Mesendoderm (in vitro differentiated cells): ENCODE measurements around the gene KREMEN2.

Experiments used
- DNase-seq: peaks from one replicate; pipeline ENCODE4 v3.0.0; 2013
- H2AK5ac ChIP-seq: 2 replicates; pipeline ENCODE4 v1.6.1; 2013; ENCODE audit warnings: low read length, inconsistent platforms
- H2BK120ac ChIP-seq: 2 replicates; pipeline ENCODE4 v1.6.1; 2013; ENCODE audit warnings: low read depth, mild to moderate bottlenecking, low read length, moderate library complexity, mixed read lengths
- H2BK15ac ChIP-seq: replicated peaks from 2 replicates; pipeline ENCODE4 v1.6.1; 2013; ENCODE audit warnings: low read depth, mild to moderate bottlenecking, moderate library complexity
- H2BK5ac ChIP-seq: 2 replicates; pipeline ENCODE4 v1.6.1; 2013; ENCODE audit warnings: low read length, inconsistent platforms
- H3K18ac ChIP-seq: 2 replicates; pipeline ENCODE4 v1.6.1; 2013; ENCODE audit warnings: mild to moderate bottlenecking, low read length, mixed read lengths
- H3K23ac ChIP-seq: one replicate; pipeline ENCODE4 v1.6.1; 2013; ENCODE audit warnings: low read length
- H3K27ac ChIP-seq: 2 replicates; pipeline ENCODE4 v1.5.1; 2013; ENCODE audit warnings: low read depth, mild to moderate bottlenecking, inconsistent platforms, low read length, moderate library complexity
- H3K27me3 ChIP-seq: 2 replicates; pipeline ENCODE4 v1.6.1; 2013; ENCODE audit warnings: low read length, control low read depth, mild to moderate bottlenecking, inconsistent platforms; ENCODE audit not compliant: insufficient read depth, poor library complexity
- H3K36me3 ChIP-seq: 2 replicates; pipeline ENCODE4 v1.6.1; 2013; ENCODE audit warnings: low read length, inconsistent platforms; ENCODE audit not compliant: control insufficient read depth, insufficient read depth
- H3K4ac ChIP-seq: one replicate; pipeline ENCODE4 v1.6.1; 2013; ENCODE audit warnings: low read depth, mild to moderate bottlenecking, low read length, moderate library complexity
- H3K4me1 ChIP-seq: 2 replicates; pipeline ENCODE4 v1.6.1; 2013; ENCODE audit warnings: low read depth, low read length, inconsistent platforms; ENCODE audit not compliant: control insufficient read depth
- H3K4me2 ChIP-seq: 2 replicates; pipeline ENCODE4 v1.6.1; 2013; ENCODE audit warnings: low read length
- H3K4me3 ChIP-seq: 2 replicates; pipeline ENCODE4 v1.5.1; 2013; ENCODE audit warnings: mild to moderate bottlenecking, low read length
- H3K56ac ChIP-seq: one replicate; pipeline ENCODE4 v1.6.1; 2013; ENCODE audit warnings: low read length
- H3K79me1 ChIP-seq: 2 replicates; pipeline ENCODE4 v1.6.1; 2013; ENCODE audit warnings: low read length, inconsistent platforms
- H3K79me2 ChIP-seq: 2 replicates; pipeline ENCODE4 v1.6.1; 2013; ENCODE audit warnings: mild to moderate bottlenecking, low read length; ENCODE audit not compliant: control insufficient read depth, insufficient read depth
- H3K9ac ChIP-seq: 2 replicates; pipeline ENCODE4 v1.6.1; 2013; ENCODE audit warnings: low read length, inconsistent platforms
- H4K5ac ChIP-seq: one replicate; pipeline ENCODE4 v1.6.1; 2013; ENCODE audit warnings: low read length
- H4K8ac ChIP-seq: one replicate; pipeline ENCODE4 v1.6.1; 2013; ENCODE audit warnings: low read depth, mild to moderate bottlenecking, control low read depth, low read length, moderate library complexity
- WGBS: extraction: QIAGEN DNeasy Blood & Tissue Kit; methylation state at CpG from one replicate; pipeline ENCODE4 v1.1.7; 2013; ENCODE audit warnings: low lambda C conversion rate, missing lambda C conversion rate; ENCODE audit not compliant: insufficient coverage; ENCODE audit errors: extremely low coverage; 5-methylcytosine and 5-hydroxymethylcytosine counted together

The KREMEN2 gene

DNA sequence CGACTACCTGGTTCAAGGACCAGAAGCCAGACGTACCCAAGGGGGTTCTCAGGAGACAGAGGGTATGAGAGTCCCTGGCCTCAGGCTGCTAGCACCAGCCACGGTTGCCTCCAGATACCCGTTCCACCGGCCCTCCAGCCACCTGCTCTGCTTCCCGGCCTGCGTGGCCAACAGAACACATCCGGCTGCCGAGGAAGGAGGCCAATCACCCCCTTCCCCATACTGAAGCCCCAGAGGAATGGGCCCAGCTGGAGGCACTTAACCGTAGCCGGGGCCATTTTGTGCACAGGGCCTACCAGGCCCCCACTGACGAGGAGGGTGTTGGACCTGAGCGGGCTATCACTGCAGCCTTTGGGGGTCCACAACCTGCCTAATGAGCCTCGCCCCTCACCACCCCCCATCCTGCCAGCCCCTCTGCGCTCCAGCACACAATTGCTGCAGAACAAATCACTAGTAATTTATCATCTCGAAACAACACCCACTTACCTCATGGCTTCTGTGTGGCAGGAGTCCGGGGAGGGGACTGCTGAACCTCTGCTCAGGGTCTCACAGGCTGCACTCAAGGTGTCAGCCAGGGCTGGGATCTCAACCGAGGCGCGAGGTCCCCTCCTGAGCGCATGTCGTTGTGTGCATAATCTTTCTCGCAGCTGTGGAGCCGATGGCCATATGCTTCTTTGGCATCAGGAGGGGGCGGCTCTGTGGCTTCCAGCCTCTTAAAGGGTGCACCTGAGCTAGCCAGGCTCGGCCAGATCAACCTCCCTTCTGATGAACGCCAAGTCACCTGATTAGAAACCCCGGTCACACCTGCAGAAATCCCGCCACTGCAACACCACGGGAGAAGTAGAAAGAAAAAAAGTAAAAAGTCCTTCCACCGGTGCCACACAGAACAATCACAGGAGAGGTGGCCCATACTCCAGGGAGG, 10.1 kb upstream of the KREMEN2 start:
- H2AK5ac ChIP-seq = no peak overlapping the region
- H3K23ac ChIP-seq = no peak overlapping the region
- no CpG with 5 or more reads among the region's 31 CpGs for WGBS
- no peak overlapping the region for H3K56ac ChIP-seq
- H4K8ac ChIP-seq = no peak overlapping the region
- H3K4me1 ChIP-seq = peaks cover 8% of the 10 kb centered on the region
- no peak overlapping the region for H2BK5ac ChIP-seq
- H4K5ac ChIP-seq = no peak overlapping the region
- no peak overlapping the region for H2BK15ac ChIP-seq
- H3K4ac ChIP-seq = no peak overlapping the region
- no peak overlapping the region for H3K4me3 ChIP-seq
- DNase-seq = peak; percentile 42
- no peaks in the 10 kb centered on the region for H3K27me3 ChIP-seq
- no peaks in the 10 kb centered on the region for H3K79me2 ChIP-seq
- no peaks in the 10 kb centered on the region for H3K79me1 ChIP-seq
- H3K36me3 ChIP-seq = no peaks in the 10 kb centered on the region
- H3K9ac ChIP-seq = no peak overlapping the region
- no peak overlapping the region for H3K18ac ChIP-seq
- no peak overlapping the region for H3K27ac ChIP-seq
- H3K4me2 ChIP-seq = no peak overlapping the region
- no peak overlapping the region for H2BK120ac ChIP-seq

DNA sequence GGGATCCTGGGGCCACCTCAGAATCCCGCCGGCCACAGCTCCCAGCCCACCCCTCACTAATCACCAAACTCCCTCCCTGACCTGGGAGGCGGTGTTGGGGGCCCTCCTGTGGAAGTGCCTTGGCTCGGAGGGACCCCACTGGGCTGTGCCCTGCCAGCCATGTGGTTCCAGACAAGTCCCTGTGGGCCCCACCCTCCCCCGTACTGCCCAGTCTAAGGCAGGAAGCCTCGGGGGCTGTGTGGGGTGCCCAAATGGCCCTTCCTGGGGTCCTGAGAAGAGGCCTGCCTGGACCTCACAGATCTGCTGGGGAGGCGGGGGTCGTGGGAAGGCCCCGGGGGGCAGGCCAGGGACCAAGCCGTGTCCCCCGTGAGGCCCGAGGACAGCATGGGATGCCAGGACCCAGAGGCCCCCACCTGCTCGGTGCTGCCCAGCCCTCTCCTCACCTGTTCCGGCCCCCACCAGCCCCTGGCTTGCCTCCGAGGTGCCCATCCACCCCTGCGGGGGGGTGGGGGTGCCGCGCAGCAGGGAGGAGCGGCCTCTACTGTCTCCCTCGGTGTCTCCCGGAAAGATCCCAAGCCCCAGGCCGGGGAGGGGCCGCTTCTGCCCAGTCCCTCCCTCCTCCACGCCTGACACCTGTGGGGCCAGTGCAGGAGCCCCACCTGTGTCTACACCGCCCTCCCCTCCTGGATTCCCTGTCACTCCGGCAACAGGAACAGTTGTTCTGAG, 9.3 kb upstream of the KREMEN2 start:
- H3K36me3 ChIP-seq = no peaks in the 10 kb centered on the region
- no peak overlapping the region for H3K23ac ChIP-seq
- DNase-seq = no peak

DNA sequence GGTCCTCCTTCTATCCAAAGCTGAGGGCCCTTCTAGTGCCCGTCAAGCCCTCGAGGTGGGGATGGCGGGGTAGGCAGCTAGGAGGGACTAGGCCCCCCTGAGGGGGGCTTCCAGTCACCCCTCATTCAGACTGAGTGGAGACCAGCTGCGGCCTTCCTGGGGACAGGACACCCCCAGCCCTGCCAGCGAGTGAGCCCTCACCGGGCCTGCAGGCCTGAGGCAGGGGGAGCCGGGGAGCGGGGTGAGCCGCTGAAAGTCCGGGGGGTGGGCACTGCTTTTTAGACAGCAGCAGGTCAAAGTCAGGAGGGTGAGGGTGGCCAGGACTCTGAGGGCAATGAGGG, 8.7 kb upstream of the KREMEN2 start:
- H3K56ac ChIP-seq = no peak overlapping the region
- no peak overlapping the region for H2BK15ac ChIP-seq
- H2AK5ac ChIP-seq = no peak overlapping the region
- H3K4ac ChIP-seq = no peak overlapping the region
- H3K36me3 ChIP-seq = no peaks in the 10 kb centered on the region
- no peak overlapping the region for H2BK5ac ChIP-seq
- H3K79me1 ChIP-seq = no peaks in the 10 kb centered on the region
- H3K4me2 ChIP-seq = no peak overlapping the region
- DNase-seq = no peak
- H3K27ac ChIP-seq = no peak overlapping the region
- H3K23ac ChIP-seq = no peak overlapping the region
- no peak overlapping the region for H3K18ac ChIP-seq
- peaks cover 8% of the 10 kb centered on the region for H3K4me1 ChIP-seq
- no peak overlapping the region for H3K4me3 ChIP-seq
- no peak overlapping the region for H3K9ac ChIP-seq
- no peak overlapping the region for H2BK120ac ChIP-seq
- no peak overlapping the region for H4K5ac ChIP-seq
- no peaks in the 10 kb centered on the region for H3K79me2 ChIP-seq
- H4K8ac ChIP-seq = no peak overlapping the region
- H3K27me3 ChIP-seq = no peaks in the 10 kb centered on the region
- WGBS = no CpG with 5 or more reads among the region's 10 CpGs

More for the DNA sequence above, 9.3 kb upstream of the KREMEN2 start:
- no peak overlapping the region for H4K5ac ChIP-seq
- no peak overlapping the region for H3K4me2 ChIP-seq
- no peak overlapping the region for H3K18ac ChIP-seq
- H3K4me1 ChIP-seq = peaks cover 8% of the 10 kb centered on the region
- H3K27me3 ChIP-seq = no peaks in the 10 kb centered on the region
- H3K4me3 ChIP-seq = no peak overlapping the region
- no CpG with 5 or more reads among the region's 26 CpGs for WGBS
- no peak overlapping the region for H3K27ac ChIP-seq
- H3K79me1 ChIP-seq = no peaks in the 10 kb centered on the region
- no peak overlapping the region for H4K8ac ChIP-seq
- H2BK5ac ChIP-seq = no peak overlapping the region
- no peak overlapping the region for H2AK5ac ChIP-seq
- H3K9ac ChIP-seq = no peak overlapping the region
- H3K79me2 ChIP-seq = no peaks in the 10 kb centered on the region
- no peak overlapping the region for H3K56ac ChIP-seq
- H3K4ac ChIP-seq = no peak overlapping the region
- H2BK120ac ChIP-seq = no peak overlapping the region
- no peak overlapping the region for H2BK15ac ChIP-seq

DNA sequence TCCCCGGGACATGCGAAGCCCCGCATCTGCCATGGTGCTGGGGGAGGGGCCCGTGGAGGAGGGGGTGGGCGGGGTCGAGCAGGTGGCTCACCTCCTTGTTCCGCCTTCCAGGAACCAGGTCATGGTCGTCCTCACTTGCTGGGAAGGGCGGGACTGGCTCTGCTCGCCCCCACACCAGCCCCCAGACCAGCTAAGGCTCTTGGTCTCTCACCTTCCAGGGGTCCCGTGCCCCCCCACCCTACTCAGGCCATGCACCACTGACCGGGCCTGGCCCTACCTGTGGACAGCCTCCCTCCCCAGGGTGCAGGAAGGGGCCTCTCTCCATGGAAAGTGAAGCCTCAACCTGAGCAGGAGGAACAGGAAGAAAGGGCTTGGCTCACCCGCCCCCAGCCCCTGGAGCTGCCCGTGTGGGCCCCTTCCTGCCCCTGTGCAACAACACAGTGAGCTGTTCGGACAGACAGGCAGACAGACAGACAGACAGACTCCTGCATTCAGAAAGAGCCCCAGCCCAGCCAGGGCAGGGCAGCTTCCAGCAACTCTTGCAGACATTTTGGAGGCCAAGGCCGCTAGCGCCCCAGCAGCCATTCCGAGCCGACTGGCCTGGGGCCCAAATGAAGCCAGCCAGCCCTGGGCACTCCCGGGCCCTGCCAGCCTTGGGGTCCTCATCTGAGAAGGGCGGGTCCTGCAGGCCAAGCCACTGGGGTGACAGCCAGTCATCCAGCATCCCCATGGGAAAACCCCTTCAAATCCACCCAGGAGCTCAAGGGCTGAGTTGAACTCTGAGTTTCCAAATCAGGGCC, 8.1 kb upstream of the KREMEN2 start:
- Histone ChIP-seq H2BK120ac (no peak overlapping the region), H3K4me1 (peaks cover 8% of the 10 kb centered on the region), H3K27ac (no peak overlapping the region), H3K27me3 (no peaks in the 10 kb centered on the region), H2AK5ac (no peak overlapping the region), H3K23ac (no peak overlapping the region), H3K4me2 (no peak overlapping the region), H3K79me1 (no peaks in the 10 kb centered on the region), H3K56ac (peak overlapping the region; percentile 58), H4K5ac (no peak overlapping the region), H3K4ac (no peak overlapping the region), H3K79me2 (no peaks in the 10 kb centered on the region), H3K9ac (no peak overlapping the region), H4K8ac (no peak overlapping the region), H2BK5ac (no peak overlapping the region), H3K18ac (peak overlapping the region; percentile 12), H3K4me3 (no peak overlapping the region), H3K36me3 (no peaks in the 10 kb centered on the region), H2BK15ac (no peak overlapping the region)
- DNase-seq = no peak
- no CpG with 5 or more reads among the region's 21 CpGs for WGBS

DNA sequence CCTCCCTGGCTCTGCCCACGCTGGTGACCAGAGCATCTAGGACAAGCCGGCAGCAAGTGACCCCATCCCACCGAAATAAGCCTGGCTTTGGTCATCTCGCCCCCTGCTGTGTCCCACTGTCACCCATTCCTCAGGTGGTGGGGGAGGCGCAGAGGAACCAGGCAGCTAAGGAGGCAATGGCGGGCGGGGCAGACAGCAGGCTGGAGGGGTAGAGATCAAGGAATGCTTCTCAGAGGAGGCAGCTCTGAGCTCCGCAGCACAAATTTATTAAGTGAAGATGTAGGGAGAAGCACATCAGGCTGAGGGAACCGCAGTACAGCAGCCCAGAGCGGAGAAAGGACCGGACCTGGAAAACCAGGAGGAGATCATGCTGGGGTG, 7.5 kb upstream of the KREMEN2 start:
- Histone ChIP-seq H2BK120ac (no peak overlapping the region), H3K79me2 (no peaks in the 10 kb centered on the region), H4K5ac (no peak overlapping the region), H3K4me1 (peaks cover 8% of the 10 kb centered on the region), H2BK15ac (no peak overlapping the region), H3K56ac (no peak overlapping the region), H3K36me3 (no peaks in the 10 kb centered on the region), H3K27ac (no peak overlapping the region), H3K4me2 (no peak overlapping the region), H3K23ac (no peak overlapping the region), H4K8ac (no peak overlapping the region), H3K27me3 (no peaks in the 10 kb centered on the region), H3K9ac (no peak overlapping the region), H2AK5ac (no peak overlapping the region), H3K18ac (no peak overlapping the region), H3K4ac (no peak overlapping the region), H2BK5ac (no peak overlapping the region), H3K79me1 (no peaks in the 10 kb centered on the region), H3K4me3 (no peak overlapping the region)
- no CpG with 5 or more reads among the region's 11 CpGs for WGBS
- DNase-seq = no peak
